Colonic mucosa (tissue), 4 donors: ENCODE results near the gene KBTBD6. TPM values are rescaled to one million over a fixed set of nuclear protein-coding genes. Genes with fewer than 3 reads are reported as not detected.
A peak's percentile ranks its signal among the peaks of the same experiment; 100 is the strongest.
"Not testable (repeated sequence)": the region's sequence is repeated elsewhere in the genome, so short reads cannot be mapped to it uniquely, and the experiment has no call there.

Source experiments
- DNase-seq: peaks from one replicate; pipeline ENCODE4 v3.0.0-alpha.2; 2020
- H3K27ac ChIP-seq: fragments of 200-600 bp; one replicate; pipeline ENCODE4 v1.8.0; 2021
- H3K27me3 ChIP-seq: fragments of 200-600 bp; one replicate; pipeline ENCODE4 v1.8.0; 2021
- H3K36me3 ChIP-seq: fragments of 200-600 bp; one replicate; pipeline ENCODE4 v1.8.0; 2021
- H3K4me1 ChIP-seq: fragments of 200-600 bp; one replicate; pipeline ENCODE4 v1.8.0; 2021; ENCODE audit warnings: mild to moderate bottlenecking
- H3K4me3 ChIP-seq: fragments of 200-600 bp; one replicate; pipeline ENCODE4 v1.8.0; 2021
- H3K9ac ChIP-seq, 2 donors: one replicate each; pipeline ENCODE4 v1.7.0; 2013; ENCODE audit warnings: control low read depth in 2 of 2, low read depth in 2 of 2, low read length in 2 of 2
- H3K9me3 ChIP-seq: fragments of 200-600 bp; one replicate; pipeline ENCODE4 v1.8.0; 2021
- CTCF ChIP-seq: fragments of 200-600 bp; IDR thresholded peaks from one replicate; pipeline ENCODE4 v1.8.0; 2022; ENCODE audit warnings: antibody characterized with exemption, mild to moderate bottlenecking
- intact Hi-C: fragments of 100-400 bp; cut with DNase I; formaldehyde crosslinking; loops from one replicate; pipeline ENCODE4 v1.14.1; 2022
- total RNA-seq, 2 donors: library from RNA; stranded (reverse); fragmentation: NEBNext Ultra II Directional in 1 of 2; extraction: Animal tissue kit (Norgen Biotek cat#: 25700) in 1 of 2; gene quantifications; one replicate each; pipeline ENCODE4 v1.2.1, GENCODE V29; 2021
- donor health status: healthy.
- donor health status: DM: no; HTN: no; CAD: no.
- donor health status: DM: no; HTN: no; CAD: no.

KBTBD6 gene
- total RNA-seq, result 1 to 10 TPM; 3.1 to 5.1 TPM

GRCh38 chr13:41132512-41133152 lies at the start of gene KBTBD6:
KBTBD6 (minus strand) TSS chr13:41132802; CDS start chr13:41132511, 291 bp downstream.
- Histone ChIP-seq H3K27ac (peak within 1 kb of the TSS; percentile 58), H3K4me1 (no peaks in the 10 kb centered on the region), H3K9ac (peak within 1 kb of the TSS; percentile 66 to 86), H3K27me3 (no peaks in the 10 kb centered on the region), H3K9me3 (no peaks in the 10 kb centered on the region), H3K36me3 (no peaks in the 10 kb centered on the region), H3K4me3 (peak within 1 kb of the TSS; percentile 61)
- TF ChIP-seq CTCF, result no peak
- peak; percentile 98 for DNase-seq
- intact Hi-C loops, result loop anchor here (5.0 kb wide), 1 partner anchor 65 kb away; no protein-coding TSS in a partner anchor

- intact Hi-C loops, result no loop called here
- Histone ChIP-seq H3K9ac (no peak overlapping the region), H3K4me3 (no peak overlapping the region), H3K36me3 (no peaks in the 10 kb centered on the region), H3K4me1 (peaks cover 3% of the 10 kb centered on the region), H3K9me3 (no peaks in the 10 kb centered on the region), H3K27me3 (no peaks in the 10 kb centered on the region), H3K27ac (no peak overlapping the region)
- DNase-seq, result no peak
- no peak for TF ChIP-seq CTCF
Measured at GRCh38 chr13:41182231-41182630, 49.6 kb upstream of the KBTBD6 start.

GRCh38 chr13:41179593-41180250 lies 47.1 kb upstream of the KBTBD6 start:
- no peaks in the 10 kb centered on the region for H3K36me3 ChIP-seq
- intact Hi-C loops, result no loop called here
- no peak overlapping the region for H3K4me3 ChIP-seq
- TF ChIP-seq CTCF, result no peak
- H3K9me3 ChIP-seq, result no peaks in the 10 kb centered on the region
- no peak overlapping the region for H3K27ac ChIP-seq
- H3K9ac ChIP-seq, result no peak overlapping the region
- H3K4me1 ChIP-seq, result peaks cover 3% of the 10 kb centered on the region
- H3K27me3 ChIP-seq, result no peaks in the 10 kb centered on the region
- DNase-seq, result no peak

GRCh38 chr13:41178040-41178439 lies 45.4 kb upstream of the KBTBD6 start:
- intact Hi-C loops, result no loop called here
- no peak for DNase-seq
- H3K9ac ChIP-seq, result no peak overlapping the region
- no peak overlapping the region for H3K27ac ChIP-seq
- no peaks in the 10 kb centered on the region for H3K36me3 ChIP-seq
- TF ChIP-seq CTCF, result no peak
- H3K4me1 ChIP-seq, result peaks cover 3% of the 10 kb centered on the region
- no peak overlapping the region for H3K4me3 ChIP-seq
- H3K9me3 ChIP-seq, result no peaks in the 10 kb centered on the region
- no peaks in the 10 kb centered on the region for H3K27me3 ChIP-seq

GRCh38 chr13:41177616-41178015 lies 45.0 kb upstream of the KBTBD6 start:
- TF ChIP-seq CTCF, result no peak
- H3K9ac ChIP-seq, result no peak overlapping the region
- intact Hi-C loops, result no loop called here
- H3K9me3 ChIP-seq, result no peaks in the 10 kb centered on the region
- no peak for DNase-seq
- H3K27me3 ChIP-seq, result no peaks in the 10 kb centered on the region
- no peaks in the 10 kb centered on the region for H3K36me3 ChIP-seq
- H3K4me1 ChIP-seq, result peaks cover 3% of the 10 kb centered on the region
- H3K4me3 ChIP-seq, result no peak overlapping the region
- no peak overlapping the region for H3K27ac ChIP-seq

GRCh38 chr13:41175576-41175975 lies 43.0 kb upstream of the KBTBD6 start:
- H3K9ac ChIP-seq, H3K9me3 ChIP-seq, H3K27me3 ChIP-seq, DNase-seq, H3K36me3 ChIP-seq, H3K4me1 ChIP-seq, H3K27ac ChIP-seq, H3K4me3 ChIP-seq, intact Hi-C loops: not testable (repeated sequence)
